Transverse colon (tissue), 4 donors: ENCODE measurements around the gene CRB2. TPM values are rescaled to one million over a fixed set of nuclear protein-coding genes. Genes with fewer than 3 reads are reported as not detected.

ENCODE experiments used
- DNase-seq: peaks from one replicate; pipeline ENCODE4 v3.0.0-alpha.2; 2019
- H3K27ac ChIP-seq, 4 donors: fragments of 200-600 bp; sonication (generic); 2 replicates each; pipeline ENCODE4 v1.5.1; 2016 to 2018; ENCODE audit warnings: inconsistent platforms in 4 of 4
- H3K27me3 ChIP-seq: fragments of 200-600 bp; sonication (generic); 2 replicates; pipeline ENCODE4 v1.5.1; 2017; ENCODE audit warnings: inconsistent platforms
- H3K36me3 ChIP-seq, 4 donors: fragments of 200-600 bp; sonication (generic); 2 replicates each; pipeline ENCODE4 v1.5.1; 2017 to 2019; ENCODE audit warnings: inconsistent platforms in 4 of 4
- H3K4me1 ChIP-seq, 4 donors: fragments of 200-600 bp; sonication (generic); 2 replicates each; pipeline ENCODE4 v1.5.1; 2017 to 2020; ENCODE audit warnings: inconsistent platforms in 4 of 4
- H3K4me3 ChIP-seq, 4 donors: fragments of 200-600 bp; sonication (generic); 1 replicate in 1 of 4; 2 replicates in 3 of 4; pipeline versions ENCODE4 v1.5.1 to v1.6.1; 2017 to 2019; ENCODE audit warnings: inconsistent platforms in 4 of 4
- H3K9me3 ChIP-seq, 2 donors: fragments of 200-600 bp; sonication (generic); 2 replicates each; pipeline ENCODE4 v1.5.1; 2017 to 2019; ENCODE audit warnings: inconsistent platforms in 2 of 2
- CTCF ChIP-seq, 5 experiments: fragments of 200-600 bp in 3 of 5; fragments of 450-650 bp in 2 of 5; sonication (generic) in 3 of 5; IDR thresholded peaks; 1 replicate in 2 of 5; 2 replicates in 3 of 5; pipeline ENCODE4 v1.5.1; 2016 to 2017; ENCODE audit warnings: antibody characterized with exemption in 5 of 5, inconsistent platforms in 3 of 5, mild to moderate bottlenecking in 2 of 5, moderate library complexity in 1 of 5
- EP300 ChIP-seq: sonication (generic); formaldehyde crosslinking; IDR thresholded peaks from one replicate; pipeline ENCODE4 v1.6.1; 2017; ENCODE audit warnings: antibody characterized with exemption, low read depth
- POLR2A ChIP-seq: fragments of 450-650 bp; IDR thresholded peaks from one replicate; pipeline ENCODE4 v1.6.1; 2016; ENCODE audit warnings: antibody characterized with exemption, mild to moderate bottlenecking, moderate library complexity
- POLR2AphosphoS5 ChIP-seq, 3 donors: sonication (generic); formaldehyde crosslinking; IDR thresholded peaks; one replicate each; pipeline ENCODE4 v1.6.1; 2016; ENCODE audit warnings: antibody characterized with exemption in 3 of 3
- WGBS, 2 donors: methylation state at CpG; one replicate each; pipeline ENCODE4 v1.1.5; 2018; ENCODE audit warnings: low coverage in 1 of 2; 5-methylcytosine and 5-hydroxymethylcytosine counted together
- in situ Hi-C, 4 donors: fragments of 200-750 bp; cut with MboI; loops; one replicate each; pipeline versions ENCODE4 v1.15.0 to v1.15.1; 2017; ENCODE audit warnings: low sequenced_read_pairs in 3 of 4, low pct_ligation_motif_present in 1 of 4, low pct_unique_long_range_greater_than_20kb in 1 of 4
- intact Hi-C: fragments of 100-400 bp; cut with DNase I; formaldehyde crosslinking; loops from one replicate; pipeline ENCODE4 v1.15.1; 2023; ENCODE audit warnings: low total_unique reads
- total RNA-seq, 4 donors: library from RNA; depleted of rRNA; stranded (reverse); fragments of >200 nt; gene quantifications; one replicate each; pipeline ENCODE4 v1.1.0, GENCODE V29; 2016

Gene CRB2
- total RNA-seq, 4 donors from 2014 or later: 0.32 to 0.82 (median 0.75) TPM; not detected in 1

- no peak overlapping the region for H3K4me3 ChIP-seq
- H3K9me3 ChIP-seq: no peaks in the 10 kb centered on the region
- no peak for TF ChIP-seq POLR2AphosphoS5 (IDR thresholded peaks at IDR 0.05)
- TF ChIP-seq POLR2A: no peak
- TF ChIP-seq CTCF (IDR thresholded peaks at IDR 0.05): no peak
- no peak for TF ChIP-seq EP300
- DNase-seq: no peak
- H3K27ac ChIP-seq: no peak overlapping the region
- WGBS, 2 donors: 50% methylated on average over 2 to 9 of the region's 9 CpGs
- intact Hi-C loops: loop anchor here (1.0 to 10.0 kb wide), 2 partner anchors 30 to 240 kb away; no protein-coding TSS in a partner anchor
- in situ Hi-C loops: loop anchor here in 2 of 4 donors (5.0 to 10.0 kb wide), 2 partner anchors 32 to 270 kb away; no protein-coding TSS in a partner anchor
- H3K36me3 ChIP-seq: no peaks in the 10 kb centered on the region
- H3K4me1 ChIP-seq: peaks cover 0 to 32% (median 11%) of the 10 kb centered on the region in 4 donors
- H3K27me3 ChIP-seq: no peaks in the 10 kb centered on the region
Measured at GRCh38 chr9:123354806-123355508, 1.0 kb upstream of the CRB2 start.

GRCh38 chr9:123356851-123357742 lies 1.1 kb downstream of the CRB2 start:
- no peaks in the 10 kb centered on the region for H3K36me3 ChIP-seq
- in situ Hi-C loops: loop anchor here in 1 of 4 donors (10.0 kb wide), 1 partner anchor 272 kb away; no protein-coding TSS in a partner anchor
- WGBS, 2 donors: 60 to 64% methylated on average over 1 to 19 of the region's 19 CpGs

DNA sequence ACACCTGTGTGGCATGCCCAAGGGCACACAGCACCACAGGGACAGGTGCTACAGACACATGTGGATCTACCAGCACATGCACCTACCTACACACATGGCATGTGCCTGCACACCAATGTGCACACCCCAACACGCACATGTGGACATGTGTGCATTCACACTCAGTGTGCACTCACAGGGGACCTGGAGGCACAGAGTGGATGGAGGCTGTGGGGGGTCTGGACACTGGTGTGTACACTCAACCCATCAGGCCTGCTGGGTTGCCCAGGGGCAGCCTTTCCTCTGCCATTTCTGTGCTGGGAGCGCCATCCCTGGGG lies 1.7 kb downstream of the CRB2 start:
- in situ Hi-C loops: loop anchor here in 1 of 4 donors (10.0 kb wide), 1 partner anchor 273 kb away; no protein-coding TSS in a partner anchor
- WGBS, 2 donors: 91% methylated on average over 2 of the region's 2 CpGs; no CpG with 5 or more reads in 1 of the 2 donors
- H3K4me3 ChIP-seq: no peak overlapping the region
- H3K9me3 ChIP-seq: no peaks in the 10 kb centered on the region
- H3K36me3 ChIP-seq: no peaks in the 10 kb centered on the region
- no peak overlapping the region for H3K27ac ChIP-seq
- intact Hi-C loops: loop anchor here (10.0 kb wide), 1 partner anchor 243 kb away; no protein-coding TSS in a partner anchor
- no peak for TF ChIP-seq CTCF (IDR thresholded peaks at IDR 0.05)
- TF ChIP-seq POLR2AphosphoS5 (IDR thresholded peaks at IDR 0.05): no peak
- no peak for TF ChIP-seq EP300
- no peak for TF ChIP-seq POLR2A
- no peaks in the 10 kb centered on the region for H3K27me3 ChIP-seq
- no peak for DNase-seq
- peaks cover 3 to 46% (median 22%) of the 10 kb centered on the region in 4 donors for H3K4me1 ChIP-seq

More at GRCh38 chr9:123356851-123357742, 1.1 kb downstream of the CRB2 start:
- Histone ChIP-seq H3K9me3 (no peaks in the 10 kb centered on the region), H3K4me1 (peaks cover 3 to 46% (median 22%) of the 10 kb centered on the region in 4 donors), H3K27ac (no peak overlapping the region), H3K27me3 (no peaks in the 10 kb centered on the region), H3K4me3 (no peak overlapping the region)
- DNase-seq: no peak
- no peak for TF ChIP-seq POLR2AphosphoS5 (IDR thresholded peaks at IDR 0.05)
- no peak for TF ChIP-seq POLR2A
- no peak for TF ChIP-seq EP300
- TF ChIP-seq CTCF (IDR thresholded peaks at IDR 0.05): no peak
- intact Hi-C loops: loop anchor here (10.0 kb wide), 1 partner anchor 242 kb away; no protein-coding TSS in a partner anchor
